Measurements from ENCODE around the gene SENP6.
"Not testable (repeated sequence)": the region's sequence is repeated elsewhere in the genome, so short reads cannot be mapped to it uniquely, and the experiment has no call there.

Gene SENP6

GRCh38 chr6:75657327-75657726, 55.6 kb downstream of the SENP6 start:
- DNase-seq: no peak

GRCh38 chr6:75666592-75666991, 64.9 kb downstream of the SENP6 start:
- DNase-seq: no peak

- no peak for DNase-seq
These were observed 72.2 kb downstream of the SENP6 start for GRCh38 chr6:75673884-75674283.

- DNase-seq: no peak
These were observed 74.7 kb downstream of the SENP6 start for GRCh38 chr6:75676377-75676776.

- DNase-seq: not testable (repeated sequence)
These were observed 80.9 kb downstream of the SENP6 start for GRCh38 chr6:75682548-75682947.

- DNase-seq: not testable (repeated sequence)
These were observed 81.3 kb downstream of the SENP6 start for GRCh38 chr6:75683005-75683404.

GRCh38 chr6:75687535-75687934, 85.9 kb downstream of the SENP6 start:
- not testable (repeated sequence) for DNase-seq

- DNase-seq: not testable (repeated sequence)
These were observed 86.3 kb downstream of the SENP6 start for GRCh38 chr6:75687937-75688336.

- no peak for DNase-seq
These were observed 87.9 kb downstream of the SENP6 start for GRCh38 chr6:75689576-75689975.

- DNase-seq: peak; percentile 21
These were observed 89.3 kb downstream of the SENP6 start for GRCh38 chr6:75691012-75691411.

- peak; percentile 30 for DNase-seq
These were observed 91.9 kb downstream of the SENP6 start for GRCh38 chr6:75693534-75693933.

- no peak for DNase-seq
These were observed 92.7 kb downstream of the SENP6 start for GRCh38 chr6:75694406-75694805.

GRCh38 chr6:75708334-75708733, 106.7 kb downstream of the SENP6 start:
- not testable (repeated sequence) for DNase-seq

- no peak for DNase-seq
These were observed 109.5 kb downstream of the SENP6 start for GRCh38 chr6:75711173-75711572.

- DNase-seq: no peak
These were observed 117.5 kb downstream of the SENP6 start for GRCh38 chr6:75719133-75719532.

- no peak for DNase-seq
These were observed 121.7 kb downstream of the SENP6 start for GRCh38 chr6:75723382-75723781.

- no peak for DNase-seq
These were observed 125.5 kb downstream of the SENP6 start for GRCh38 chr6:75727206-75727605.

- not testable (repeated sequence) for DNase-seq
These were observed 129.3 kb downstream of the SENP6 start for GRCh38 chr6:75731029-75731428.

GRCh38 chr6:75735491-75736186, 134.0 kb downstream of the SENP6 start:
- no peak for DNase-seq

GRCh38 chr6:75743971-75744370, 142.3 kb downstream of the SENP6 start:
- DNase-seq: no peak

- no peak for DNase-seq
These were observed 143.7 kb downstream of the SENP6 start for GRCh38 chr6:75745404-75745803.

- DNase-seq: no peak
These were observed 144.5 kb downstream of the SENP6 start for GRCh38 chr6:75746221-75746620.

- DNase-seq: no peak
These were observed 145.7 kb downstream of the SENP6 start for GRCh38 chr6:75747152-75747992.

All from fibroblast of skin of abdomen (primary cell).